H1 (cell line): ENCODE results near the gene TRIM65. TPM values are rescaled to one million over a fixed set of nuclear protein-coding genes. Genes with fewer than 3 reads are reported as not detected.

ENCODE experiments used
- CHD7 ChIP-seq: fragments of 300-600 bp; sonication (generic); IDR thresholded peaks from 2 replicates; pipeline ENCODE4 v1.7.1; 2012; ENCODE audit warnings: low read length, moderate library complexity, mild to moderate bottlenecking, inconsistent platforms; ENCODE audit not compliant: insufficient replicate concordance
- KDM4A ChIP-seq: IDR thresholded peaks from one replicate; pipeline ENCODE4 v1.7.1; 2012; ENCODE audit warnings: low read depth, mild to moderate bottlenecking, moderate library complexity, low read length, inconsistent platforms; ENCODE audit not compliant: severe bottlenecking
- RXRA ChIP-seq: IDR thresholded peaks from 2 replicates; pipeline ENCODE4 v1.6.1; 2011; ENCODE audit warnings: low read depth, mild to moderate bottlenecking, low read length, moderate library complexity; ENCODE audit not compliant: insufficient read depth
- SUZ12 ChIP-seq: fragments of 200-600 bp; sonication (generic); IDR thresholded peaks from 2 replicates; pipeline ENCODE4 v1.6.1; 2012; ENCODE audit warnings: mild to moderate bottlenecking, inconsistent platforms, low read length, moderate library complexity, mixed read lengths
- polyA plus RNA-seq, 7 experiments: library from polyadenylated mRNA; depleted of rRNA in 3 of 7; stranded (reverse) in 5 of 7; unstranded in 2 of 7; fragments of >200 nt in 5 of 7; fragments of 200-250 nt in 2 of 7; gene quantifications; 1 replicate in 5 of 7; 2 replicates in 1 of 7; 4 replicates in 1 of 7; pipeline versions ENCODE4 v1.2.1 to v1.2.3, GENCODE V29; 2011 to 2013; ENCODE audit warnings: missing spikeins in 2 of 7, mixed read lengths in 2 of 7
- total RNA-seq: library from RNA; stranded (reverse); fragmentation: NEBNext Ultra II Directional; extraction: Animal tissue kit (Norgen Biotek cat#: 25700); gene quantifications from 2 replicates; pipeline ENCODE4 v1.2.1, GENCODE V29; 2021

The TRIM65 gene
- total and polyA plus RNA-seq, 2 of the 8 experiments (the other 6 are each of a cell fraction or from before 2014, with no cell fraction given), result 21.2 to 48.6 TPM

GRCh38 chr17:75921596-75921995, 24.8 kb upstream of the TRIM65 start (continued):
- TF ChIP-seq CHD7, result no peak
- TF ChIP-seq RXRA, result no peak
- no peak for TF ChIP-seq SUZ12
- no peak for TF ChIP-seq KDM4A
- TF ChIP-seq, all 59 proteins: peak for 0
